CD4-positive, alpha-beta T cell (primary cell): ENCODE measurements around the gene IQCM. TPM values are rescaled to one million over a fixed set of nuclear protein-coding genes. Genes with fewer than 3 reads are reported as not detected.

Source experiments
- ATAC-seq: fragments of 200-7000 bp; cut with Tn5 transposase; one replicate; pipeline ENCODE4 v1.10.0; 2022; ENCODE audit warnings: mild to moderate bottlenecking; ENCODE audit not compliant: poor library complexity
- CTCF ChIA-PET: fragments of 350-600 bp; sonication (Branson Sonifier 250); formaldehyde crosslinking; loops from one replicate; lab custom pipeline; 2021; ENCODE audit warnings: antibody characterized with exemption, inconsistent platforms; lab: Charles Lee
- POLR2A ChIA-PET: fragments of 350-600 bp; sonication (Branson Sonifier 250); formaldehyde crosslinking; loops from one replicate; lab custom pipeline; 2021; ENCODE audit warnings: antibody characterized with exemption, inconsistent platforms; lab: Charles Lee
- DNase-seq, 14 experiments: peaks; one replicate each; pipeline ENCODE4 v3.0.0-alpha.2; 2013 to 2020; ENCODE audit warnings: mixed read lengths in 2 of 14
- H3K27ac ChIP-seq, 2 donors: one replicate each; pipeline versions ENCODE4 v1.5.1 to v1.7.0; 2013; ENCODE audit warnings: low read length in 2 of 2, low read depth in 1 of 2, mild to moderate bottlenecking in 1 of 2
- H3K27me3 ChIP-seq, 2 experiments: 1 replicate in 1 of 2; 2 replicates in 1 of 2; pipeline versions ENCODE4 v1.6.1 to v1.7.0; 2013; ENCODE audit warnings: low read length in 2 of 2, control low read depth in 1 of 2, mild to moderate bottlenecking in 1 of 2, moderate library complexity in 1 of 2; ENCODE audit not compliant: insufficient read depth in 2 of 2, control insufficient read depth in 1 of 2
- H3K36me3 ChIP-seq: one replicate; pipeline ENCODE4 v1.6.1; 2013; ENCODE audit warnings: low read length, control low read depth; ENCODE audit not compliant: insufficient read depth
- H3K4me1 ChIP-seq: one replicate; pipeline ENCODE4 v1.6.1; 2013; ENCODE audit warnings: low read length, control low read depth; ENCODE audit not compliant: insufficient read depth
- H3K4me3 ChIP-seq: one replicate; pipeline ENCODE4 v1.5.1; 2013; ENCODE audit warnings: mild to moderate bottlenecking, low read length, moderate library complexity
- H3K9me3 ChIP-seq, 2 experiments: 1 replicate in 1 of 2; 2 replicates in 1 of 2; pipeline versions ENCODE4 v1.6.1 to v1.7.0; 2013; ENCODE audit warnings: low read length in 2 of 2, mild to moderate bottlenecking in 2 of 2, control low read depth in 1 of 2, moderate library complexity in 1 of 2; ENCODE audit not compliant: control insufficient read depth in 1 of 2, insufficient read depth in 1 of 2
- H3K27ac Mint-ChIP-seq: one replicate; pipeline ENCODE4 v1.8.0; 2020; ENCODE audit warnings: mixed read lengths
- H3K27me3 Mint-ChIP-seq: one replicate; pipeline ENCODE4 v1.8.0; 2021; ENCODE audit warnings: mixed read lengths
- H3K36me3 Mint-ChIP-seq: one replicate; pipeline ENCODE4 v1.8.0; 2021; ENCODE audit warnings: low read depth, mixed read lengths
- H3K4me1 Mint-ChIP-seq: one replicate; pipeline ENCODE4 v1.8.0; 2021; ENCODE audit warnings: low read depth, mixed read lengths
- H3K4me3 Mint-ChIP-seq: one replicate; pipeline ENCODE4 v1.8.0; 2020; ENCODE audit warnings: mild to moderate bottlenecking, mixed read lengths
- H3K9me3 Mint-ChIP-seq: one replicate; pipeline ENCODE4 v1.8.0; 2020; ENCODE audit warnings: mixed read lengths
- CTCF ChIP-seq: fragments of 200-600 bp; IDR thresholded peaks from one replicate; pipeline ENCODE4 v1.8.0; 2022; ENCODE audit warnings: antibody characterized with exemption, mild to moderate bottlenecking
- intact Hi-C, 2 experiments: fragments of 100-400 bp; cut with DNase I in 1 of 2; cut with micrococcal nuclease in 1 of 2; formaldehyde crosslinking; loops; one replicate each; pipeline versions ENCODE4 v1.15.1 to v1.9.0; 2023 to 2025; cut with DNase I, micrococcal nuclease
- total RNA-seq, 174 experiments: library from RNA in 2 of 174; stranded (reverse) in 2 of 174; gene quantifications; one replicate each; pipeline ENCODE4 v1.2.3 and lab custom pipeline; 2021 to 2026

IQCM gene
- total RNA-seq, 2 experiments from 2014 or later = not detected

GRCh38 chr4:149531861-149532260, 283.8 kb downstream of the IQCM start:
- H3K36me3 ChIP-seq = no peaks in the 10 kb centered on the region
- Mint-ChIP-seq H3K27me3 (no peaks in the 10 kb centered on the region), H3K4me1 (no peaks in the 10 kb centered on the region), H3K27ac (no peak overlapping the region), H3K4me3 (no peak overlapping the region), H3K9me3 (peaks cover 8% of the 10 kb centered on the region), H3K36me3 (no peaks in the 10 kb centered on the region)
- TF ChIP-seq CTCF = no peak
- no peak overlapping the region for H3K27ac ChIP-seq
- no peaks in the 10 kb centered on the region for H3K27me3 ChIP-seq
- no peaks in the 10 kb centered on the region for H3K4me1 ChIP-seq
- H3K4me3 ChIP-seq = no peak overlapping the region
- ChIA-PET POLR2A (no interaction called here), CTCF (no interaction called here)
- no peak for DNase-seq
- no peak for ATAC-seq
- intact Hi-C loops = no loop called here
- H3K9me3 ChIP-seq = no peaks in the 10 kb centered on the region

- Histone ChIP-seq H3K27ac (no peak overlapping the region), H3K9me3 (peaks cover 0 to 4% of the 10 kb centered on the region in 2 experiments), H3K4me3 (no peak overlapping the region), H3K36me3 (no peaks in the 10 kb centered on the region), H3K4me1 (no peaks in the 10 kb centered on the region), H3K27me3 (no peaks in the 10 kb centered on the region)
- H3K4me1 Mint-ChIP-seq = no peaks in the 10 kb centered on the region
- ChIA-PET POLR2A (no interaction called here), CTCF (no interaction called here)
- ATAC-seq (no peak), DNase-seq (no peak)
- H3K27ac Mint-ChIP-seq = no peak overlapping the region
- intact Hi-C loops = no loop called here
- peaks cover 6% of the 10 kb centered on the region for H3K9me3 Mint-ChIP-seq
- H3K36me3 Mint-ChIP-seq = no peaks in the 10 kb centered on the region
- H3K4me3 Mint-ChIP-seq = no peak overlapping the region
- H3K27me3 Mint-ChIP-seq = no peaks in the 10 kb centered on the region
- no peak for TF ChIP-seq CTCF
These were observed 292.6 kb downstream of the IQCM start for GRCh38 chr4:149523039-149523438.

- ATAC-seq (no peak), DNase-seq (no peak)
- POLR2A ChIA-PET = no interaction called here
- Histone ChIP-seq H3K4me3 (no peak overlapping the region), H3K36me3 (no peaks in the 10 kb centered on the region), H3K9me3 (peaks cover 0 to 4% of the 10 kb centered on the region in 2 experiments), H3K4me1 (no peaks in the 10 kb centered on the region), H3K27ac (no peak overlapping the region), H3K27me3 (no peaks in the 10 kb centered on the region)
- intact Hi-C loops = no loop called here
- TF ChIP-seq CTCF = no peak
- no peak overlapping the region for H3K27ac Mint-ChIP-seq
- no peaks in the 10 kb centered on the region for H3K36me3 Mint-ChIP-seq
- peaks cover 5% of the 10 kb centered on the region for H3K9me3 Mint-ChIP-seq
- no peaks in the 10 kb centered on the region for H3K4me1 Mint-ChIP-seq
- no peak overlapping the region for H3K4me3 Mint-ChIP-seq
- CTCF ChIA-PET = no interaction called here
- H3K27me3 Mint-ChIP-seq = no peaks in the 10 kb centered on the region
These were observed 293.8 kb downstream of the IQCM start for GRCh38 chr4:149521611-149522425.
